Epidermal melanocyte (primary cell): ENCODE data around the gene USF2.
"Not testable (repeated sequence)": the region's sequence is repeated elsewhere in the genome, so short reads cannot be mapped to it uniquely, and the experiment has no call there.

ENCODE experiments used
- DNase-seq: peaks from one replicate; pipeline ENCODE4 v3.0.0; 2011; ENCODE audit warnings: low spot score; ENCODE audit not compliant: insufficient read length

USF2 gene

DNA sequence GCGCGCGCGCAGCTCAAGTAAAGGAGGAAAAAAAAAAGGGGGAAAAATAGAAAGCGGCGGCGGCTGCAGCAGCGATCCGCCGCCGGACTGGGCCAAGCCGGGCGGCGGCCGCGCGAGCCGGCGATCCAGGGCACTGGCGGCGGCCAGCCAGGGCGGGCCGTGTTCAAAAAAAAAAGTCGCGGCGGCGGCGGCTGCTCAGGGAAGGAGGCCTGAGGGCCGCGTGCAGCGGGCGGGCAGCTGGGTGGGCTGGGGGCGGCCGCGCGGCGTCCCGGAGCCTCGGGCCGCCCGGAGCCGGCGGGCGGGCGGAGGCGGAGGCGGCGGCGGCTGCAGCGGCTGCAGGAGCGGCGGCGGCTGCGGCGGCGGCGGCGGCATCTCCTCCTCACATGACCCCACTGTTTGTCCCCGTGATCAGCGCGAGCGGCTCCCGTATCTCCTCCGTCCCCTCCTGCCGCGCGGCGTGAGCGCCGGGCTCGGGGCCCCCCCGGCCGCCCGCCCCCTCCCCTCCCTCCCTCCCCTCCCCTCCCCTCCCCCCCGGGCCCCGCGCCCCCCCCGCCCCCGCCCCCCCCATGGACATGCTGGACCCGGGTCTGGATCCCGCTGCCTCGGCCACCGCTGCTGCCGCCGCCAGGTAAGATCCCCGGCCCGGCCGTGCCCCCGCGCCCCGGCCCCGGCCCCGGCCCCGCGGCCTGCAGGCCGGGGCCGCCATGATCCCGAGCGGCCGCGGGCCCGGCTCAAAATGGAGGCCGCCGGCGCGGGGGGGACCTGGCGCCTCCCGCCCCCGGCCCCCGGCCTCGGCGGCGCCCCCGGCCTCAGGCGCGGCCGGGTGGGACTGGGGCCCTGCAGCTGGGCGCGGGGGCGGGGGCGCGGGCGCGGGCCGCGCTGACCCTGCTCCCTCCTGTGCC lies at the start of gene USF2:
Gene USF2 (plus strand): TSS at position 427 of the 902 bp plus-strand sequence. CDS start 140 bp downstream, at position 567.
- DNase-seq, result peak; percentile 71

DNA sequence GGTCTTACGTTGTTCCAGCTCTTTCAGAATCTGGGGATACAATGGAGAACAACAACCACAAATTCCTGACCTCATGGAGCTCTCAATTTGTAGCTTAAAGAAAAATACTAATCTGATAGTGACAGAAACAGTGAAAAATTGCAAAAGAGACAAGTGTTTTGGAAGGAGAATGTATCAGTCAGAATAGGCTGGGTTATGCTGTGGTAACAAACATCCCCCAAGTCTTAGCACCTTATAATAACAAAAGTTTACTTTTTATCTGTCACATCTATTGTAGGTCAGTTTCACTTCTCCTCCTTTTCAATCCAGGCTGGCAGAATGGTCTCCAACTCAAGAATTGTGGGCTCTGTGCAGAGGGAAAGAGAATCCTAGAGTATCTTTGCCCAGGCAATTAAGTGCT lies 49.8 kb upstream of the USF2 start:
- no peak for DNase-seq

DNA sequence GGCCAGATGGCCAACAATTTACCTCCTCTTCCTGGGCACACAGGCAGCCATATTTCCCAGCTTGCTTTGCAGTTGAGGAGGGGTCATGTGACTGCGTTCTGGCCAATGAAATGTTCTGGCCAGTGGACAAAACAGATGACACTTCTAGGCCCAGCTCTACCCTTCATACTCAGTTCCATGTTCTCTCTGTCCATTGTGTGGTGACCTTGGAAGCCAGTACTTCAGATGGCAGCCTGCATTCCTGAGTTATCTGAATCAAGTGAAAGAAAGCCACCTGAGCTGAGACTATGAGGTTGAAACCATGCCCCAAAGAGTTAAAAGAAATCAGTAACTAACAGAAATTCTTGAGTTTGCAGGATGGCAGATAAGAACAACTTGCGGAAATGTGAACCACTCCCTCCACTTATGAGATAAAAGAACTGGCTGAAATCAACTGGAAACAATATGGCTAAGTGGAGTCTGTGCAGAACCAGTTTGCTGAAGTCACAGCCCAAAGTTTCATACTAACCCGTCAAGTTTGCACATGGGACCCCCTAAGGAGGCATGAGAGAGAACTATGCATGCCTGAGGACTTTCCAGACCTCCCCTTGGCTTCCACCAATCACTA lies 48.3 kb upstream of the USF2 start:
- no peak for DNase-seq

GRCh38 chr19:35220973-35221590 lies 47.7 kb upstream of the USF2 start:
- not testable (repeated sequence) for DNase-seq

DNA sequence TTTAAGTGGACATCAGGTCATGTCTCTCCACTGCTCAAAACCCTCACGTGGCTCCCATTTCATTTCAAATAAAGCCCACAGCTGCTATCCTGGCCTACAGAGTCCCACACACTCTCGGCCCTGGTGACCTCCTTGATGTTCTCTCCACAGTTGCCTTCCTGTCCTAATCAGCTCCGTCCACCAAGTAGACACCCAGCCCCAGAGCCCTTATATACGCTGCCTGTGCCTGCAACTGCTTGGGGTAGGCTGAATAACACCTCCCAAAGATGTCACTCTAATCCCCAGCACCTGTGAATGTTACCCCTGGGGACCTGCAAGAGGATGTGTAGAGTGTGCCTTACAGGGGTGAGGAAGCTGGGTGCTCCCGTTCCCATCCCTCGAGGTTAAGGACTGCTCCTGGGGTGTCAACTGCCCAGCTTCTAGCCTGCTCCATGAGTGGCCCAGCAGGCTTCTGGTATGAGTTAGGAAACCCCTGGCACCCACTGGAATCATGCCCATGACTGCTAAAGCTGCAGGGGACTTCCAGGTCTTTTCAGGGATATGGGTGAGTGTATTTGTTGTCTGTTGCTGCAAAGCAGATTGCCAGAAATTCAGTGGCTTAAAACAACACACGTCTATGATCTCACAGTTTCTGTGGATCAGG lies 46.3 kb upstream of the USF2 start:
- DNase-seq, result no peak

DNA sequence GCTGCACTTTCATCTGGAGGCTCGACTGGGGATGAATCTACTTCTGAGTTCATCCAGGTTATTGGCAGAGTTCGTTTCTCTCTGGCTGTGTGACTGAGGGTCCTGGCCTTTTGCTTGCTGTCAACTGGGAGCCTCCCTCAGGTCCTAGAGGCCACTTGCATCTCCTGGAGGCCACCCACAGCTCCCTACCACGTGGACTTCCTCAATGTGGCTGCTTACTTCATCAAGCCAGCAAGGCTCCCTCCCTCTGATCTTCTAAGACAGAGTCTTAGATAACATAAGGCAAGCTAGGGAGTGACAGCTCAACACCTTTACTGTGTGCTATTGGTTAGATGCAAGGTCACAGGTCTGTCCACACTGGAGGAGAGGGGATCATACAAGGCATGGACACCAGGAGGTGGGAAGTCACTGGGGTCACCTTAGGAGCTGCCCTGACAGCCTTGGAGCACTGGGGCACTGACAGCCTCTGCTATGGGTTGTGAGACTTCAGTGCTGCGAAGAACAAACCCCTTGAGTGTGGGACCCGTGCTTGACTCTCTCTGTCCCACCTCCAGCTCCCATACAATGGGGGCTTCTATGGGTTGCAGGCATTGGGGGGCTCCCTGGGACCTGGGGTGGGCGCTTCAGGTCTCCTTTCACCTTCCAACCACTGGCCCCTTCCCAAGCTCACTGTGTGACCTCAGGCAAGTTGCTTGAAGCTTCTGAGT lies 45.5 kb upstream of the USF2 start:
- no peak for DNase-seq

DNA sequence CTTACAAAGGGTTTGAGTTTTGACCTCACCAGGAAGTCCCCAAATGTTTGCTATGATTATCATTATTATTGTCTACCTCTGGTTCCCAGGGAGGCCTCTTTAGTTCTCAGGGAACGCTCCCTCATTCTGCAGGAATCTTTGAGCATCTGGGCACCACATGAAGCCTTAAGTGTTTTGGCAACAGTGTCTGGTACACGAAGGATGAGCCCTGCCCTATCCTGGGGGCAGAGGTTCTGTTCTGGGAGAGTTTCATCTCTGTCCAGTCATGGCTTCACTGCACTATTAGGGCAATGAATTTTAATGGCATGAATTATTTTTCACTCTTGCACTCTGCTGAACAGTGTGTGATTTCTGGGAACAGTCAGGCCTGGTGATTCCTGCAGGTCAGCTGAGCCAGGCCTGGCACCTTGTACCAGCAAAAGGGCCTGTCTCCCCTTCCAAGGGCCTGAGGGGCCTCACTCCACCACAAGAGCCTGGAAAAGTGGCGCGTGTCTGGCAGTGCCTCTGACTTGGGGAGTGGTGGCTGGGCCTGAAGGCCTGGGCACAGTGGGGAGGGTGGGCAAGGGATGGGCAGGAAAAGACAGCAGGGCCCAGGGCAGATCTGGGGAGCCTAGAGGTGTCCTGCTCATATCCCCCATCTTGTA lies 44.8 kb upstream of the USF2 start:
- peak; percentile 65 for DNase-seq

- DNase-seq, result no peak
Observed at GRCh38 chr19:35224681-35225571, 43.8 kb upstream of the USF2 start.

GRCh38 chr19:35225951-35226350 lies 42.8 kb upstream of the USF2 start:
- DNase-seq, result no peak

GRCh38 chr19:35226748-35227147 lies 42.0 kb upstream of the USF2 start:
- DNase-seq, result no peak

- DNase-seq, result no peak
Observed at GRCh38 chr19:35228177-35228930, 40.4 kb upstream of the USF2 start, which contains the start of gene FAM187B. FAM187B (minus strand) TSS chr19:35228739; CDS start chr19:35228680, 59 bp downstream.

GRCh38 chr19:35229601-35230000 lies 39.2 kb upstream of the USF2 start:
- DNase-seq, result no peak

DNA sequence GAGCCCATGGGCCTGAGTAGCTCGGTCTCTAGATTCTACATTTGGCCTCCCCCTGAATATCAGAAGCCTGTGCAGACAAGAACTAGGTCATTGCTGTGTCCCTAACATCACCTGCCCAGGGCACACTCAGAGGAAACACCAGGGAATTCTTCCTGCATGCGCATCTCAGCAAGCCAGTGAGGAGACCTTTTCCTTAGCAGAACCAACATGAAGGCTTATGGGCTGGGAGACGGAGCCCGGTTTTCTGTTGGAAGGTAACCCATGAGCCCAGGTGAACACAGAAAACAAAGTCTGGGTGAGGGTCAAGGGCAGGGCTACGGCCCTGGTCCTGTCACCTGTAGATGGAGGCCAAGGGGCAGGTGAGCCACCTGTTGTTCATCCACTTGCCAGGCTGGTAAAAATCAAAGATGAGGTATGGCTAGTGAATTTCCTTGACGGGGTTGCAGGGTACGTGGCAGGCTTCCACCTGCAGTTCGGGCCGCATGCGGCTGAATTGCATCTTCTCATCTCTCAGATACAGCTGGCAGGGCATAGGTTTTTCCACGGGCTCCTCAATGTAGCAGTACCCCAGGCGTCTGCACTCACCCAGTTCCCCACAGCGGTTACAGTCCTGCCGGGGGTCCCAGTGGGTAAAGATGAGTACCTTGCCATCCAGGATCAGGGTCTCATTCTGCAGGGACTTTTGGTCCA lies 36.7 kb upstream of the USF2 start:
- DNase-seq, result no peak

DNA sequence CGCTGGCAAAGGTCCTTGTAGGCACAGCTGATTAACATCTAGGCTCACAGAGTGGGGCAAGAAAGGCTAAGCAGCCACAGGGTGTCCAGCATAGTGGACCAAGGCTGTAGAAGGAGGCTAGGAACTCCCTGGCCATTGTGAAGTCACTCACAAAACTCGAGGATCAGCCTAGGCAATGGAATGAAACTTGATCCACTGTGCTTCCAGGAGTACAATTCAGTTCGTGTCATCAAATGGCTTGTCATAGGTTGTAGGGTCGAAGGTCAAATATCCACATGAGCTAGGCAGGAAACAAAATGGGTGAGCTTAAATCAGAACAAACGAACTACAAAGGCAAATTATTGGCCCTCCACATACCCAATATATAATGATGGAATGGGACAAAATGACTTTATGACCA lies 35.9 kb upstream of the USF2 start:
- no peak for DNase-seq

- no peak for DNase-seq
Observed at GRCh38 chr19:35236638-35237400, 31.9 kb upstream of the USF2 start.

GRCh38 chr19:35239597-35239996 lies 29.2 kb upstream of the USF2 start:
- not testable (repeated sequence) for DNase-seq

GRCh38 chr19:35240327-35240726 lies 28.4 kb upstream of the USF2 start:
- no peak for DNase-seq
